GM06990 (cell line): Measurements from ENCODE around the gene TBX19.

Experiments
- DNase-seq: peaks from one replicate; pipeline ENCODE4 v3.0.0-alpha.2; 2011; ENCODE audit not compliant: insufficient read length; ENCODE audit errors: extremely low read depth
- H3K27me3 ChIP-seq: replicated peaks from 2 replicates; pipeline ENCODE4 v1.6.0; 2011; ENCODE audit warnings: low read length; ENCODE audit not compliant: control insufficient read depth, insufficient read depth
- H3K36me3 ChIP-seq: 2 replicates; pipeline ENCODE4 v1.5.1; 2011; ENCODE audit warnings: low read length; ENCODE audit not compliant: control insufficient read depth, insufficient read depth
- H3K4me3 ChIP-seq: replicated peaks from 2 replicates; pipeline ENCODE4 v1.5.1; 2011; ENCODE audit warnings: low read depth, mild to moderate bottlenecking, control low read depth, low read length
- CTCF ChIP-seq: IDR thresholded peaks from 2 replicates; pipeline ENCODE4 v1.5.1; 2011; ENCODE audit warnings: low read length, control low read depth, mild to moderate bottlenecking, inconsistent platforms; ENCODE audit not compliant: insufficient read depth, poor library complexity, severe bottlenecking

TBX19 gene

DNA sequence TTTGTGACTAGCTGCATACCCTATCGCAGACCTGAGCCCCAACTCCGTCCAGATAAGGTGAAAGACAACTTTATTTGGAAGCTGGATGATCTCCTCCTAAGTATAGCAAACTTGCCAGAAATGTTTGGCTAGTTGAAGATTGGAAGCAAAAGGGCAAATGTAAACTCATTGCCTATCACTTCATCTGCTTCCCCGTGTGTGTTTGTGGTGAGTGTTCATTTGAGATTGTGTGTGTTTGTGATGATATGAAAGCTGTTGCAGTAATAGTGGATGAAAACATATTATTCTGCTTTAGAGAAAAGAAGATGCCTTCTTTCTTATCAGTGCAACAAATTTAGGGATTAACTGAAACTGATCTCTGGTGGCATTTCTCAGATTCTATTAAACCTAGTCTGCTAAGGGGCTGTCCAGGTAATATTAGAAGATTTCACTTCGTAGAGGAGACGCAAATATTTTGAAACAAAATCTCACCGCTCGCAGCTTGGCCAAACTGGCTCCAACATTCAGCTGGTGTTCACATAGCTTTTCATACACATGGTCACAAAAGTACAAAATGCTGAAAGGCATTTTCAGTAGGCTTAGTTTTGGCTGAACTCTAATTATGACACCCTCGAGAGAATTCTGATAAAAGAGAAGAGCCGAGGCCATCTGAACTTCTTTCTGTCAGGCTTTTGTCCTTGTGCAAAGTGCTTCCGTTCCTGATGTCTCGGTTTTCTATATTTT is 1.1 kb downstream of the TBX19 start:
- no peak for TF ChIP-seq CTCF

GRCh38 chr1:168285521-168285790 is 4.8 kb downstream of the TBX19 start:
- no peak for TF ChIP-seq CTCF
- DNase-seq = no peak
- H3K27me3 ChIP-seq = no peaks in the 10 kb centered on the region
- H3K36me3 ChIP-seq = no peaks in the 10 kb centered on the region
- no peak overlapping the region for H3K4me3 ChIP-seq

More for the DNA sequence above, 1.1 kb downstream of the TBX19 start:
- DNase-seq = no peak
- Histone ChIP-seq H3K36me3 (no peaks in the 10 kb centered on the region), H3K4me3 (no peak overlapping the region), H3K27me3 (no peaks in the 10 kb centered on the region)

- DNase-seq = no peak
- H3K4me3 ChIP-seq = no peak overlapping the region
- no peaks in the 10 kb centered on the region for H3K27me3 ChIP-seq
- TF ChIP-seq CTCF = no peak
- no peaks in the 10 kb centered on the region for H3K36me3 ChIP-seq
Observed at GRCh38 chr1:168285971-168286927, 5.6 kb downstream of the TBX19 start.

DNA sequence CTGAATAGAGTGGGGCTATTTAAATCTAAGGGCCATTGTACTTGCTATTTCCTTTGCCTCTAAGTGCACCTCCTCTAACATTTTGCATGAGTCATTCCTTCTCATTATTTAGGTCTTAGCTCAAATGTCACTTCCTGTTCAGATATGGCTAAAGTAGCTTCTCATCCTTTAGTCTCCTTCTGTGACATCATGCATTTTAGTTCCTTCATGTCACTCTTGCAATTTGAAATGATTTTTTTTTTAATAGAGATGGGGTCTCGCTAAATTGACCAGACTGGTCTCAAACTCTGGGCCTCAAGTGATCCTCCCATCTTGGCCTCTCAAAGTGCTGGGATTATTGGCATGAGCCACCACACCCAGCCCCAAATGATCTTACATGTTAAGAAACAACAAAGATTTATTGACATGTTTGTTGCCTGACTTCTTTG is 6.6 kb downstream of the TBX19 start:
- no peak for DNase-seq
- Histone ChIP-seq H3K4me3 (no peak overlapping the region), H3K27me3 (no peaks in the 10 kb centered on the region), H3K36me3 (no peaks in the 10 kb centered on the region)
- no peak for TF ChIP-seq CTCF

GRCh38 chr1:168288311-168289052 is 7.8 kb downstream of the TBX19 start:
- no peak overlapping the region for H3K4me3 ChIP-seq
- H3K36me3 ChIP-seq = no peaks in the 10 kb centered on the region
- no peak for DNase-seq
- H3K27me3 ChIP-seq = no peaks in the 10 kb centered on the region
- TF ChIP-seq CTCF = no peak
